NCI-H526 (cell line): ENCODE measurements around the gene KCNJ6.

Experiments
- DNase-seq, 2 experiments: peaks; one replicate each; lab custom pipeline; 2025; lab: John Stamatoyannopoulos, UW

The KCNJ6 gene

DNA sequence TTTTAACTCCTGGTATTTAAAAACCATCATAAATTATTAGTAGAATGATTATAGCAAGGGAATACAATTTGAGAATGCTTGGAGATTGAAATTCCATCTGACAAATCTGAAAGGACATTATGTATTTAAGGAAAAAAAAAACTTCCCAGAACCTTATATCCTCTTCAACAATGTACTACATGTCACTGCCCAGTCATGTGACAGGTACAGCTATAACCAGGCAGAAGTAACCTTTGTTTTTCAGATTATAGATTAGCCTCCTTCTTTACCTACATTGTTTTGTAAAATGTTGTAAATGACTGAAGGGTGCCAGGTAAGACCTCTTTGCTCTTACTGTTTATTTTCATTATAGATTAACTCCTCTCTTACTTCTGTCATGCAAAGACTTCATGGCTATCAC lies 96.9 kb downstream of the KCNJ6 start:
- DNase-seq, result no peak

DNA sequence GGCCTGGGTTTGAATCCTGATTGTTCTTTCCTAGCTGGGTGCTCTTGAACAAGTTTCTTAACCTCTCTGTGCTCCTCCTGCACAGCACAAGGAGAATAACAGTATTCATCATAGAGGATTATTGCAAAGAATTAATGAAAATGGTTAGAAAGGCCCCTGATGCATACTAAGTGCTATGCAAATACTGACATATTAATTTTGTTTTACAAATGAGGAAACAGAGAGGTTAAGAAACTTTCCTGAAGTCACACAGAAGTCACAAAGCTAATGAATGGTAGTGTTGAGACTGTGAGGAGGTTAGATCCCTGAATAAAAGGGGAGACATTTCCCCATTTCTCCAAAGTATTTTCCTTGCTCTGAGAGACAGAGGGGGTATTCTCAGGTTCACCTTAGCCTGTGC lies 99.0 kb downstream of the KCNJ6 start:
- no peak for DNase-seq

DNA sequence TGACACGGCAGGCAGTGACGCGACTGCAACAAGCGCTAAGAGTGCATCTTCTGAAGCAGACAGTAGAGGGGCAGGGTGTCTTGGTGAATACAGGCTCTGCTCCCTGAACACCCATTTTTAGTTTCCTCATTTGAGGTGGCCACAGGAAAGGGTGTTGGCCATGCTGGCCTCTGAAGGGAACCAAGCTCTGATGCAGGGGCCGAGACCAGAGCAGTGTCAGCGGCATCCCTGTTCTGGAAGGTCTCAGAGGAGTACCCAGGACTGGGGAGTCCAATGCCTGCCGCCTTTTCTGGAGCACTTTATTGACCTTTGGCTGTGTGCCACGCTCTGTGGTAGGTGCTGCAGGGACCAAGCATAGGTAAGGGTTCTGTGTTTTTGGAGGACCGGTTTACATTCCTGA lies 100.4 kb downstream of the KCNJ6 start:
- no peak for DNase-seq

DNA sequence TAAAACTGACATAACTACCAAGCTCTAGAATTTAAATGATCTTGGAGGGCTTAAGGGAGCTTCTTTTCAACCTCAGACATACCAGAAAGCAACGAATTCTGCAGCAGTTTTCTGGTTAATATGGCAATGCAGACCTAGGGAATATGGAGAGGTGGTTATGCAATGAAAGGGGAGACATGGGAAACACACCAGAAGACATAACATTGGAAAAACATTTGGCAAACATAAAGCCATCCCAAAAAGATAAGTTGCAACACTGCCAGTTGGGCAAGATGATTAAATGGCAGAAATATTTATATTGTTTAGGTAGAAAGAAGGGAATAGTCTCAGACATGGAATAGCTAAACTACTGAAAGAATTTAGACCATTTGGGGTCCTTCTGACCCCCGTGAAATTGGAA lies 104.5 kb downstream of the KCNJ6 start:
- no peak for DNase-seq

DNA sequence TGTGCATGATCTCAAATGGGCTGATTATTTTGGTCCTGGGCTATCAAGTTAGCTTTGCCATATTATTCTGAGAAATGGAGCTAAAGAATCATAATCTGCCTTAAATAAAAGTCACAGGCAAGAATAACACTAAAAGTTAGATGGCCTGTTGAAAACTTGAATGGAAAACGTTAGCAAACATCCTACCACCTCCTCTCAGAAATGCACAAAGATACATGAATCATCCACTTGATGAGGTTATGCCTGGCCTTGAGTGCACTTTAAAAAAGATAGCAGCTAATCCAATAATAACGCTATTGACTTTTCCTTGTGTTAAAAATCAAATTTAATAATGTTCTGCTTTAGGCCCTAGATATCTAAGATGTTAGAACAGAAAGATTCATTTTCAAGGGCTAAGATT lies 108.0 kb downstream of the KCNJ6 start:
- DNase-seq, result no peak

DNA sequence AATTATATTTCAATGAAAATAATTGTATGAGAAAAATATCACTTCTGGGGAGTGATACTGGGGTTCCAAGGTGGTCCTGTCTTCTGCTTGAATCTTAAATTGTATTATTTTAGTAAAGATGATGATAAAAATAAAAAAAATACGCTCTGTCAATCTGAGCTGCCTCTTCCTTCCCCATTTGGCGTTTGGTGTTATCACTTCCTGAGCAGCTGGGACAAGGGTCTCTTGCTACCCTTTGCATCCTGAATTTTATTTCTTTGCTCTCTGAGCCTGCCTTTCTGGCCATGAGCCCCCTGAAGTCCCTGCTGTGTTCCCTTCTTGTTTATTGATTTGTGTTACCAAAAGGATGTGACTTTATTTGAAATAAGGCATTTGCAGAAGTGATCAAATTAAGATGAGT lies 111.0 kb downstream of the KCNJ6 start:
- no peak for DNase-seq

DNA sequence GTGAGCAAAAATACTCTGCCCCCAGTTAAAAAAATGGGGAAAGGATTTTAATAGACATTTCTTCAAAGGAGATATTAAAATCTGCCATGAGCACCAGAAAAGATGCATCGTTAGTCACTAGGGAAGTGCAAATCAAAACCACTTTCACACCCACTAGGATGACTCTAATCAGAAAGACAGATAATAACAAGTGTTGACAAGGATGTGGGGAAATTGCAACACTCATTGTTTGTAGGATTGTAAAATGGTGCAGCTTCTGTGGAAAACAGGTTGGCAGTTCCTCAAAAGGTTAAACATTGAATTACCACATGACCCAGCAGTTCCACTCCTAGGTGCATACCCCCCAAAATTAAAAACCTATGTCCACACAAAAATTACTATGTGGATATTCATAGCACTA lies 112.3 kb downstream of the KCNJ6 start:
- no peak for DNase-seq

DNA sequence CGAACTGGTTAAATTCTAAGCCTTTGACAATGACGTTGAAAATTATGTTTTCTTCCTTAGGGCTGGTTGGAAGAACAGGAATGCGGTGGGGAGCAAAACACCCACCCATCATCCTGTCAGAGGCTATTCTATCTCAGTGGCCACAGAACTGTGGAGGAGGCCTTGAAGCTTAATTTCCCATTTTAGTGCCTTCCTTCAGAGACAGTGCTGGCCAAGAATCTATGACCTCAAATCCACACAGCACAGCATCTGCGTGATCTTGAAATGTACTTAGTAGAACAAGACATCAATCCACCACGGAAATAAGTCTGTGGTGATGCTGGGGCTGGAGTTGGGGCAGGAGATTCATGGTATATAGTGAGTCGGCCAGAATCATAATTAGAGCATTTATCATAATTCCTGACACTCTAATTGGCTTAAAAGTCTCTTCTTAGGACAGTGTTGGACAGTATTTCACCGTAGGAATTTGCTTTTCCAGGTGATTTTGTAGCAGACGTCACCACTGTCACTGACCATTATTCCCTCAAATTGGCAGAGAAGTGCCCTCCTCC lies 113.1 kb downstream of the KCNJ6 start:
- no peak for DNase-seq

DNA sequence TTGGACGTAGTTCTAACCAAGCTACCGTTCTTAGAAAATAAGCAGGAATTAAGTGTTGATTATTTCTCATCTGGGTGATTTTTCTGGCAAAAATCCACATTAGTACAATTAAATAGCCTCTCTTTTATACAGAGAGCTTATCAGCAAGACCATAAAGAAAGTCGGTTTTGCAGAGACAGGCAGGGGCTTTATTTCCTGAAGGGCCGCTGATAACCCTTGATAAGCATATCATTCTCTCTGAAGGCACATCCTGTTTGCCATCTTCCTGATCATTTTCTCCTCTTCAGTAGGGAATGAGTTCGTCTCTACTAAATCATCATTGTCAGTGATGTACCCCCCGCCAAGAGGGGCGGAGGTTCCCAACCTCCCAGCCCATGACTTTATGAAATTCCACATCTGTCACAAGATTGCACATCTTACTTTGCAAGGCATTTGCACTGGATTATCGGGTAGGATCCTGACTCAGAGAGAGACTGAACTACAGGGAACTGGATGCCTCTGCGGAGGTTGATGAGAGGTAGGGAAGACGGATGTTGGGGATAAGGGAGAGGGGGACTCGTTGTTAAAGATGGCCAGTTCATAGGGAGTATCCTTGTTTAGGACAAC lies 115.7 kb downstream of the KCNJ6 start:
- no peak for DNase-seq

DNA sequence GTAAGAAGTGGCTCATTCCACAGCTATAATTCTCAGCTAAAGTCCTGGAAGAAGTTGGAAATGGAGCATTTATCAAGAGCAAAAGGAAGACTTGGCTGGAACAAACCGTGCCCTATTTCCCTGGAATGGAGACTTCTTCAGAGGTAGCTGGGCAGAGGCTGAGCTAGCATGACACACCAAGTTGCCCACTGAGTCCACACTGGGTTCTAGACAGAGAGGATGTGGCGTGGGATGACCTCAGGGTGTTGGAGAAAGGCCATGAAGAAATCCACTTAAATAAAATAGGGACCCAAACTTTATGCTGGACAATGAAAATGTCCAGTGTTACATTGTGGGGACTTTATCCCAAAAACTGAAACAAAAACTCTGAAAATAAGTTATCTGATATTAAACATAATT lies 116.2 kb downstream of the KCNJ6 start:
- DNase-seq, result no peak

DNA sequence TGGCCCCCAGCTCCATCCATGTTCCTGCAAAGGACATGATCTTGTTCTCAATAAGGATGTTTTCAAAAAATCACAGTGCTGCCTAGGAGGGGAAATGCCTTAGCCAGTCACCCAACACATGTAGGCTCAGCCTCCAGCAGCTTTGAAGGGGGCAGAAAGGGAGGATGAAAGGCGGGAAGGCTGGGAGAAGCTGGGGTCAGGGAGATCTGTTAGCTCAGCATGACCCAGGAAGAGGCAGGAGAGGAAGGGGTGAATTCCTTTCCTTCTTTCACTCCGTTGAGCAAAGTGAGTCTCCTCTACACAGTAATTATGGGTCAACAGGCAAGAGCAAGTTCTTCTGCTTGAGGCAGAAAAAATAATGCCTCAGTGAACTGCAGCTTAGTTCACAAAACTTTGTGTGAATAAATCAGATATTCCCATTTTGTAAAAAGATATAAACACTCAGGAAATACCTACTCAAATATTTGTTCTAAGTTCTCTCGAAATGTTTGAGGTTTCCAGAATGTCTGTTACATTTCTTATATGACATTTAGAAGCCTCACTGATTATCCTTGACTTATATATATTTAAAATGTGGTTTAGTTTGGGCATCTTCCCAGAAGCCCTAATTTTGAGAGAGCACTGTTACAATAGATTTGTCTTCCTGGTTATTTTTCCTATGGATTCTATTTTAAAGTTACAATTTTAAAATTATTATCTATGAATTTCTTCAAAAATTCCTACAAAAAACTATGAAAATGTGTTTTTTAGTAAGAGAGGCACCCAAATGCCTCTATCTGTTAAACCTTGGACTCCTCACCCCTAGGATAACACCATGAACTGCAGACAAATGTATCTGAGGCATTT lies 116.8 kb downstream of the KCNJ6 start:
- no peak for DNase-seq

DNA sequence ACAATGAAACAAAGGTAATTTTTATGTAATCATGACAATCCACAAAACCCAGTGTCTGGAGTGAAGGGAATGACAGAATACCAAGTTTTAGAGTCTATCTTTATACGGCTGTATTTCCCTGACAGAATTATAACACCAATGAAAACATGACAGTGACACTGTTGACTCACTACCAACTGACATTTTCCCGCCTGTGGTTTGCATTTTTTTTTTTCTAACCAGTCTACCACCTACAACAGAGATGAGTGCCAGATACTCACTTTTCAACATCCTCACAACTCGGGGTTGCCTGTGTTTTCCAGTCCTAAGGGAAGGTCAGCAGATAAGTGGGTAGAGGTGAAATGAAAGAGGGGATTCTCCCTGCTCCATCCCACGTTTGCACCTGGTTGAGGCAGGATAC lies 118.9 kb downstream of the KCNJ6 start:
- no peak for DNase-seq

DNA sequence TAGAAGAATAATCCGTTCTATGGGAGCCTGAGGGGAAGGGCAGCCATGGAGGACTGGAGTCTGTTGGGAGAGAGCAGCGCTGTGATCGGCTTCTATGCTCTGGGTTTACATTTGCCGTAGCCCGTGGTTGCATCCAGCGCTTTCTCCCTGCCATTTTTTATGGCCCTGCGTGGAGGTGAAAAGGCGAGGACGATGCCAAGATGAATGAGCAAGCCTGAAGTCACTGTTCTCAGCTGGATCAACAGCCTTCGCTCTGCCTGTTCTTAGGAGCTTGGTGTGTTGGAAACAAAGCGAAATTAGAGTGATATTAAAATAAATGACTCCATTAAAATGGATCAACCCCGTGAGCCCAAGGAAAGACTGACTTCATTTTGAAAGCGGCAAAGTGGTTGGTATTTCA lies 120.2 kb downstream of the KCNJ6 start:
- no peak for DNase-seq

DNA sequence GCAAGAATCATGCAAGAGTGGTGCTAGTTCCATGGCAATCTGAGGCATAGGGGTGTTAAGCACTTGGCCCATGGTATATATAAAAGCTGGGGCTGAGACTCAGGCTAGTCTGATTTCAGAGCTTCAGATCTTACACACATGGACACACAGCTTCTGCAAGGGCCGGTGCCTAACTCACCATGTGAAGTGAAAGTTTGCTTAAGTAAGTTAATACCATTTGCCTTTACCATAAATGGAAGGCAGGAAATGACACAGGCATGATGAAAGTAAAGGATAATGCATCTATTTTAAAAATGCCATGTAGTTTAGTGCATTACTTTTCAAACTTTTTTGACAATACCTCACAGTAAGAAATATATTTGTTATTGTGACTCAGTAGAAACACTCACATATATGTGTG lies 122.6 kb downstream of the KCNJ6 start:
- DNase-seq, result no peak

DNA sequence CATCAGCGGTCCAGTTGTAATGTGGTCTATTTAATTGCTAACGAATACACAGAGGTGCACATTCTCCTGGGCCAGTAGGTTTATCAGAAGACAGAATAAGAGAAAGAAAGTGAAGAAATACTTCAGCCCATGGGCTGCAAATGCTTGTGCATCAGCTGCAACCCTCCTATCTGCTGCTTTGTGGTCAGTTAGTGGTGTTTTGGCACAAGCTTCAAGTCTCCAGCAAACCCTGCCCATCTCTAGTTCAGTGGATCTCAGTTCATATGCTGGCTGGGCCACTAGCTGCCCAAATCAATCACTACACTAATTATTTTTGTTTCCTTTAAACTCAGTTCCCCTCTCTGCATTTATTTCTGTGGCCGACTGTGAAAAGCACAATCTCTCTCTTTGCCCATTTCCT lies 124.2 kb downstream of the KCNJ6 start:
- no peak for DNase-seq

DNA sequence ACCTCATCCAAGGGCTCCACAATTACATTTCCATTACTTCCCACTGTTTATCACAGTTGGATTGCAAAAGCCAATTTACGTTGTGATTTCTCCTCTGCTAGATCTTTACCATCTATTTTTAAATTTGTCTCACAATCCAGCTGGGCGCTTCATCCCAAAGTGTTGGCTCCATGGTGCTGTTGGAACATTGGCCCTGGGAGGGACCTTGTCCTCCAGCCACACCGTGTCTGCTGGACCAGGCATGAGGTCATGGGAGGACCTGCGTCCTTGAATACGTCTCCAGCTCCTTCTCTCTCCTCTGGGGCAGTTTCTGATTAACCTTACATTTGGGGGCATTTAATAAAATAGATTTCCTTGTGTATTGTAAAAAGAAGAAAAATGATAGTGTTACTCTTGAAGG lies 125.4 kb downstream of the KCNJ6 start:
- DNase-seq, result no peak

DNA sequence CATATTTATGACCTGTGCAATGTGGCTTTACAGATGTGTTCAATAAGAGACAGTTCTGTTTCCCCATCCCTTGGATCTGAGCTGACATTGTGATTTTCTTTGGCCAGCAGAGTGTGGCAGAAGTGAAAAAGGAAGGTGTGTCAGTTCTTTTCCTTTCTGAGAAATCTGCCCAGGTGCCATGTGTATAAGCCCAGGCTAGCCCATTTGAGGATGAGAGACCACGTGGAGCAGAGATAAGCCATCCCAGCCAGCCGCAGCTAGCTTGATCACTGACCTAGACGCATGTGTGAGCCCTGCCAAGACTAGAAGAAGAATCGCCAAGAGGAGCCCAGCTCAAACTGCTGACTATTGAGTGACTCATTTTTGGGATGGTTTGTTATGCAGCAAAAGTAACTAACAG lies 127.8 kb downstream of the KCNJ6 start:
- no peak for DNase-seq

DNA sequence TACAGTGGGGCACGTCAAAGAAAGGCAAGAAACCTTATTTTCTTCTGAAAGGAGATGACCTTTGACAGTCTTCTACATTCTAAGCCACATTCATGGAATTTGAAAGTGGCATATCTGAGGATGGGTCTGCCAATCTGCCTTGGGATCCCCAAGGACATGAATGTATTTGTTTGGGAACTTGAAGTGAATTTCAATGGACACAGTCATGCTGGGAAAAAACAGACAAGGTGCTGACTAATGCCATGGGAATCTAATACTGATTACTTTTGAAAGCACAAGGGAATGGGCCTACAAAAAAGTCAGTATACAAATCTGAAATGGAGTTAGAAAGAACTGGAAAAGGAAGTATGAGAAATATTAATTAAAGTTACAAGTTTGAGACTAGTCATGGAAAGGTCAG lies 128.8 kb downstream of the KCNJ6 start:
- DNase-seq, result no peak

DNA sequence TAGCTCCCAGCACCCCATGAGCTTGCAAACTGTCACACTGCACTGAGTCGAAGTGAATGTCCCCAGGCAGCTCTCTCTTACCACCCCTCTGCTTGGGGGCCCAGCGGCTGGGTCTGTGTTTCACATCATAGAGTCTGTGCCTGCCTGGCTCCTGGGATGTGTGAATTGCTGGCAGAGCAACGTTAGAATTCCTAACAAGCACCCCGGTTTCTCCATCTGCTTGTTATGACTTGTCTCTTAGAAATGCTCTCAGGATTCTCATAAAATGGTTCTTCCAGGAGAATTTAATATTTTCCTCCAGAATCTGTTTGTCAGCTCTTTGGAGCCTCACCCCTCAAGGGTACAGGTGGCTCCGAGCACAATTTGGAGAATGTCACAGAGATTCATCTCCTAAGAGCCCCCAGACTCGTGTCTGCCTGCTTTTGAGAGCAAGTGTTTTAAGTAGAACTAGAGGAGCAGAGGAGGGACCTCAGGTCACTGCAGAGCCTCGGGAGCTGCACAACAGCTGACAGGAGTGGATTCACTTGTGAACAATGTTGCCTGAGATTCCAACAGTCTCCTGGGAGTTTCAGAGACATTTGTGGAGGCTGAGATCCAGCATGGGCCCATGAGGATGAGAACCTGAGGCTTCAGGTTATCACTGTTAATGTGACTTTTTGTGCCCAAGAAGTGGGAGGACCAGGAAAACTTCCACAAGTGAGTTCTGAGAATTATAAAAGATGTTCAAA lies 131.5 kb downstream of the KCNJ6 start:
- DNase-seq, result no peak

DNA sequence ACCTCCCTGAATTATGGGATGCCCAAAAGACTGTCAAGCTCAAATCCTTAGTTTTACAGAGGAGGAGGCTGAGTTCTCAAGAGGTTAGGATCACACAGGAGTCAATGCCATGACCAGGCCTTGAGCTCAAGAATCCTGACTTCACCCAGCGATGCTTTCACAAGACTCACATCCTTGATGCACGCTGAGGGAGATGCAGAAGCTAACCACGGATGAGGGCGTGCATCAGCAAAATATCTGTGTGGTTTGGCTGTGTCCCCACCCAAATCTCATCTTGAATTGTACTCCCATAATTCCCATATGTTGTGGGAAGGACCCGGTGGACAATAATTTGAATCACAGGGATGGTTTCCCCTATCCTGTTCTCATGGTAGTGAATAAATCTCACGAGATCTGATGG lies 133.2 kb downstream of the KCNJ6 start:
- no peak for DNase-seq

DNA sequence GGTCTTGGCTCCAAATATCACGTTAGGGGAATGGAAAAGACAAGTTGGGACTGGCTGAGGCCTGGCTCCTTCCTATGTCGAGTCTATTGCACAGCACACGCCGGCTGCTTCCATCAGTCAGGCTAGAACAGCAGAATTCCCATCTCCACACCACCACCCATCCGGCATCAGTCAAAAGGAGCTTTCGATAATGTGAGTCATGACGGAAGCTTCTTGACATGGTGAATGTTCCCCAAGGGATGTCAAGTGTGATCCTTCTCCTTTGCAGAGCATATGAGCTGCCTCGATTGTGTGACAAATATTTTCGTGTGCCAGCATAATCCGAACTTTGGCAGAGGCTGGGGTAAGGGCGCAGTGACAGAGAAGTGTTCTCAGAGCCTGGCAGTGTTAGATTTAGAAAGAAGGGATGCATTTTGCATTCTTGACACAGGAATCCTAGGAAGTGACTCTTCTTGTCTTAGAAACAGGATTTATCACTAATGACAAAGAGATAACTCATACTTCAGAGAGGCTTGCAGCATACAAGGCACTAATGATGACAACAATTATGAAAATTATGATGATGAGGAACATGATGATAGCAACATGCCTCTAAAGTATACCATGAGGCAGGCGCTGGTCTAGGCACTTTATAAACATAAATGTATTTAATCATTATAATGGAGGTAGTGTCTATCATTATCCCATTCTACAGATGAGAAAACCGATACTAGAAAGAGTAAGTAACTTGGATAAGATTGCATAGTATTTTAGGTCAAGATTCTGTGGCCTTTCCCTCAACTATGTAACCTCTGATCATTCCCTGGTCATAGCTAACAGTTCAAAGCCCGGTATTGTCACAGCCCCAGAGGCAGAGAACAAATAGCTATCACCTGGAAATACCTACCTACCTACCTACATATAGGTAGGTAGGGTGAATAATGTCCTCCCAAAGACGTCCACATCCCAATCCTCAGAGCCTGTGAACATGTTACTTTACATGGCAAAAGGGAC lies 135.0 kb downstream of the KCNJ6 start:
- no peak for DNase-seq

DNA sequence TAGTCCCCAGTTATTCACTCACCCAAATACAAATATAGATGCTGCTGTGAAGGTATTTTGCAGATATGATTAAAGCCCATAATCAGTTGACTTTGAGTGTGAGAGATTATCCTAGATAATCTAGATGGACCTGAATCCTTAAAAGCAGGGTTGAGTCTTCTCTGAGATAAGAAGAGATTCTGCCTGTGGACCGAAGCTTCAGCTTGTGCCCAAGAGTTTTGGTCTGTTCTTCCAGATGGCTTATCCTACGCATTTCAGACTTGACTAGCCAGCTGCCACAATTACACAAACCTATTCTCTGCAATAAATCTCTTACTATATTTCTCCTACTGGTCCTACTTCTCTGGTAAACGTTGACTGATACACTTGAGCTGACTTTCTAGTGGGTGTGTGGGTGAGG lies 145.1 kb downstream of the KCNJ6 start:
- no peak for DNase-seq
